SU-DHL-6 (cell line): ENCODE measurements around the gene ST6GALNAC2.

Source experiments
- H2AFZ ChIP-seq: fragments of 200-600 bp; sonication (generic); 2 replicates; pipeline ENCODE4 v1.6.1; 2014; ENCODE audit warnings: low read depth, mild to moderate bottlenecking, moderate library complexity, mixed read lengths, antibody characterized with exemption, low read length; ENCODE audit not compliant: severe bottlenecking
- H3F3A ChIP-seq: fragments of 200-600 bp; shearing (Covaris generic); 2 replicates; pipeline ENCODE4 v1.6.0; 2016; ENCODE audit warnings: antibody characterized with exemption, mild to moderate bottlenecking; ENCODE audit not compliant: insufficient read depth
- H3K27ac ChIP-seq: fragments of 200-600 bp; sonication (generic); 2 replicates; pipeline ENCODE4 v1.5.1; 2016; ENCODE audit warnings: low read depth, mild to moderate bottlenecking, low read length, moderate library complexity, mixed read lengths
- H3K27me3 ChIP-seq: fragments of 200-600 bp; sonication (generic), shearing (Covaris generic); 2 replicates; pipeline ENCODE4 v1.6.0; 2014; ENCODE audit warnings: mild to moderate bottlenecking, low read length
- H3K36me3 ChIP-seq: fragments of 200-600 bp; sonication (generic); 2 replicates; pipeline ENCODE4 v1.6.1; 2014; ENCODE audit warnings: mild to moderate bottlenecking, low read length, mixed read lengths
- H3K4me2 ChIP-seq: fragments of 300-600, 200-600 bp; shearing (Covaris generic), sonication (generic); 2 replicates; pipeline ENCODE4 v1.6.0; 2014; ENCODE audit warnings: low read length, low read depth, mild to moderate bottlenecking; ENCODE audit not compliant: poor library complexity, severe bottlenecking
- H3K4me3 ChIP-seq: fragments of 200-600 bp; sonication (generic); 2 replicates; pipeline ENCODE4 v1.5.1; 2014; ENCODE audit warnings: antibody characterized with exemption, low read length, mild to moderate bottlenecking, mixed read lengths; ENCODE audit not compliant: insufficient read depth, poor library complexity, severe bottlenecking
- H3K79me2 ChIP-seq: fragments of 200-600 bp; sonication (generic); 2 replicates; pipeline ENCODE4 v1.6.1; 2014; ENCODE audit warnings: mild to moderate bottlenecking, low read length, moderate library complexity; ENCODE audit not compliant: insufficient read depth
- H3K9ac ChIP-seq: fragments of 200-600 bp; sonication (generic); 2 replicates; pipeline ENCODE4 v1.7.0; 2014; ENCODE audit warnings: mild to moderate bottlenecking, low read length
- H3K9me2 ChIP-seq: fragments of 200-600 bp; sonication (generic); replicated peaks from 2 replicates; pipeline ENCODE4 v1.6.1; 2014; ENCODE audit warnings: low read length; ENCODE audit not compliant: insufficient read depth
- H3K9me3 ChIP-seq: fragments of 200-600 bp; sonication (generic); 2 replicates; pipeline ENCODE4 v1.6.1; 2014; ENCODE audit warnings: low read length, mixed read lengths; ENCODE audit not compliant: insufficient read depth
- H4K20me1 ChIP-seq: fragments of 200-600 bp; sonication (generic); 2 replicates; pipeline ENCODE4 v1.6.1; 2014; ENCODE audit warnings: low read depth, mild to moderate bottlenecking, antibody characterized with exemption, low read length, moderate library complexity, mixed read lengths
- EZH2phosphoT487 ChIP-seq: fragments of 200-600 bp; sonication (generic), shearing (Covaris generic); conservative IDR thresholded peaks from 2 replicates; pipeline ENCODE4 v1.6.1; 2018; ENCODE audit warnings: mild to moderate bottlenecking, antibody characterized with exemption, low read length, moderate library complexity, mixed read lengths
- TF ChIP-seq, protein P1 (sequence below): fragments of 200-600 bp; sonication (generic); IDR thresholded peaks from one replicate; pipeline ENCODE4 v1.5.1; 2017; ENCODE audit warnings: antibody characterized with exemption, mild to moderate bottlenecking, low read length, moderate library complexity; ENCODE audit not compliant: insufficient read depth, poor library complexity, severe bottlenecking

ST6GALNAC2 gene

DNA sequence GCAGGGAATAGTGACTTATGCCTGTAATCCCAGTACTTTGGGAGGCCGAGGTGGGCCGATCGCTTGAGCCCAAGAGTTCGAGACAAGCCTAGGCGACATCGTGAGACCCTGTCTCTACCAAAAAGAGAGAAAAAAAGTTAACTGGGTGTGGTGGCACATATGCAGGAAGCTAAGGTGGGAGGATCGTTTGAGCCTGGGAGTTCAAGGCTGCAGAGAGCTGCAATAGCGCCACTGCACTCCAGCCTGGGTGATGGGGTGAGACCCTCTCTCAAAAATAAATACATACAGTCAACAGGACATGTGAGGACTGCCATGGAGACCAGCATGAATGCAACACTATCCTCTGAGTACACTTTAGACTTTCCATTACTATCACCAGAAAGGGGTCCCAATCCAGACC, 15.4 kb upstream of the ST6GALNAC2 start:
- Histone ChIP-seq H2AFZ (no peak overlapping the region), H3K27ac (no peak overlapping the region)

DNA sequence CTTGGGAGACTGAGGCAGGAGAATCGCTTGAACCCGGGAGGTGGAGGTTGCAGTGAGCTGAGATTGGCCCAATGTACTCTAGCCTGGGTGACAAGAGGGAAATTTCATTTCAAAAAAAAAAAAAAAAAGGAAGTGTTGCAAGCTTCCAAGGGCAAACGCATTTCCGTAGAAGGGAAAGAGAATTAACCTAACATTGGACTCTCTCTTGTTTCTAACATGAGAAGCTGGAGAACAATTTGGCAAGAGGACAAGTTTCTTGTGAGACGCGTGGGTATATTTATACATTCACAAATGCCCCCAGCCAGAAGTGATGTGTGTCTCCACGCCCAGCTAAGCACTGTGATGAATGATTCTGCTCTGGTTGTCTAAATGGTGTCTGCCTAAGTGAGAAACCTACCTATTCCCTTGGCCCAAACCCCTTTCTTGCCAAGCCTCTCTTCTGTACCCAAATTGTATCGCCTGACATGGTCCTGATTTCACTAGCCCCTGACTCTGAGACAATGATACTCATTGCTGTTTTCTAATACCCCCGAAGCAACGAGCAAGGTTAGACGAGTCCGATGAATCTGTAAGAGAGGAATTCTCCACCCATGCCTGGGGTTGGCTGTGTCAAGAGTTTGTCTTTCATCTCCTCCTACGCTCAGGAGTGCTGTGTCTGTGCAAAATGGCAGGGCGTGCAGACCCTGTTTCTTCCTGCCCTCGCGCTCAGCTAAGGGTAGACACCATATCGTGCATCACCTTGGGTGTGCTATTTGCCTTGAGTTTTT, 14.2 kb upstream of the ST6GALNAC2 start:
- no peak overlapping the region for H3K4me2 ChIP-seq
- TF ChIP-seq EZH2phosphoT487: no peak
- TF ChIP-seq, protein P1, sequence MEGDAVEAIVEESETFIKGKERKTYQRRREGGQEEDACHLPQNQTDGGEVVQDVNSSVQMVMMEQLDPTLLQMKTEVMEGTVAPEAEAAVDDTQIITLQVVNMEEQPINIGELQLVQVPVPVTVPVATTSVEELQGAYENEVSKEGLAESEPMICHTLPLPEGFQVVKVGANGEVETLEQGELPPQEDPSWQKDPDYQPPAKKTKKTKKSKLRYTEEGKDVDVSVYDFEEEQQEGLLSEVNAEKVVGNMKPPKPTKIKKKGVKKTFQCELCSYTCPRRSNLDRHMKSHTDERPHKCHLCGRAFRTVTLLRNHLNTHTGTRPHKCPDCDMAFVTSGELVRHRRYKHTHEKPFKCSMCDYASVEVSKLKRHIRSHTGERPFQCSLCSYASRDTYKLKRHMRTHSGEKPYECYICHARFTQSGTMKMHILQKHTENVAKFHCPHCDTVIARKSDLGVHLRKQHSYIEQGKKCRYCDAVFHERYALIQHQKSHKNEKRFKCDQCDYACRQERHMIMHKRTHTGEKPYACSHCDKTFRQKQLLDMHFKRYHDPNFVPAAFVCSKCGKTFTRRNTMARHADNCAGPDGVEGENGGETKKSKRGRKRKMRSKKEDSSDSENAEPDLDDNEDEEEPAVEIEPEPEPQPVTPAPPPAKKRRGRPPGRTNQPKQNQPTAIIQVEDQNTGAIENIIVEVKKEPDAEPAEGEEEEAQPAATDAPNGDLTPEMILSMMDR: no peak

More for the DNA sequence above, 15.4 kb upstream of the ST6GALNAC2 start:
- Histone ChIP-seq H3K79me2 (no peaks in the 10 kb centered on the region), H3K4me2 (no peak overlapping the region), H3F3A (no peaks in the 10 kb centered on the region), H3K9ac (no peak overlapping the region), H3K4me3 (no peak overlapping the region), H3K9me3 (no peaks in the 10 kb centered on the region), H4K20me1 (no peaks in the 10 kb centered on the region), H3K36me3 (no peaks in the 10 kb centered on the region), H3K27me3 (no peaks in the 10 kb centered on the region), H3K9me2 (no peaks in the 10 kb centered on the region)
- TF ChIP-seq, protein P1: no peak
- TF ChIP-seq EZH2phosphoT487: no peak

DNA sequence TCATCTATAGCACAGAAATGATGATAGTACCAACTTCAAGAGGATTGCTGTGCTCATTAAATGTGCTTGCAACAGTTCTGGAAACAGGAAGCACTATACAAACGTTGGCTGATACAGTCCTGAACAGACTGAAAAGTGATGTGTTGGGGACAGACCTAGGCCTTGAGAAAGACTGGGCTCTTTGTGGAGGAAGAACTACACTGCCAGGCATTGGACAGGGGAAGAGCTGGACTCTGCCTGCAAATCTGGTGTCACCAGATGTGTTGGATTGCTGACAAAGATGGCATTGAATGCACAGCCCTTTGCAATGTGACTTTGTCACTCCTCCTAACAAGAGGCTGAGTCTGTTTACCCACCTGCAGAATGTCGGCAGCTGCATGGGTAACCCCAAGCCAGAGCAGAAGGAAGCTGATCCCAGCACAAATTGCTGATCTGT, 12.4 kb upstream of the ST6GALNAC2 start:
- Histone ChIP-seq H3K36me3 (no peaks in the 10 kb centered on the region), H3K9me2 (no peaks in the 10 kb centered on the region), H3K27ac (no peak overlapping the region), H3K9me3 (no peaks in the 10 kb centered on the region), H2AFZ (no peak overlapping the region), H3F3A (no peaks in the 10 kb centered on the region), H4K20me1 (no peaks in the 10 kb centered on the region), H3K79me2 (no peaks in the 10 kb centered on the region), H3K4me2 (no peak overlapping the region), H3K4me3 (no peak overlapping the region), H3K9ac (no peak overlapping the region), H3K27me3 (no peaks in the 10 kb centered on the region)
- TF ChIP-seq, protein P1: no peak
- TF ChIP-seq EZH2phosphoT487: no peak

More for the DNA sequence above, 14.2 kb upstream of the ST6GALNAC2 start:
- no peaks in the 10 kb centered on the region for H3F3A ChIP-seq
- no peaks in the 10 kb centered on the region for H3K79me2 ChIP-seq
- H3K9me2 ChIP-seq: no peaks in the 10 kb centered on the region
- H3K27ac ChIP-seq: no peak overlapping the region
- H4K20me1 ChIP-seq: no peaks in the 10 kb centered on the region
- H3K27me3 ChIP-seq: no peaks in the 10 kb centered on the region
- no peaks in the 10 kb centered on the region for H3K36me3 ChIP-seq
- no peak overlapping the region for H3K4me3 ChIP-seq
- H3K9ac ChIP-seq: no peak overlapping the region
- no peak overlapping the region for H2AFZ ChIP-seq
- H3K9me3 ChIP-seq: no peaks in the 10 kb centered on the region
